Muscle of leg (tissue), 11 donors: Measurements from ENCODE around the gene GRIN2A. TPM values are rescaled to one million over a fixed set of nuclear protein-coding genes. Genes with fewer than 3 reads are reported as not detected.
A peak's percentile ranks its signal among the peaks of the same experiment; 100 is the strongest.

Experiments used
- DNase-seq: peaks from one replicate; pipeline ENCODE4 v3.0.0; 2013
- H3K27ac ChIP-seq: one replicate; pipeline ENCODE4 v1.5.1; 2013; ENCODE audit warnings: mild to moderate bottlenecking, low read length, control low read depth
- H3K27me3 ChIP-seq: one replicate; pipeline ENCODE4 v1.6.1; 2013; ENCODE audit warnings: low read length; ENCODE audit not compliant: control insufficient read depth, insufficient read depth
- H3K36me3 ChIP-seq: one replicate; pipeline ENCODE4 v1.6.1; 2013; ENCODE audit warnings: low read length; ENCODE audit not compliant: control insufficient read depth, insufficient read depth
- H3K4me1 ChIP-seq: one replicate; pipeline ENCODE4 v1.6.1; 2013; ENCODE audit warnings: low read length; ENCODE audit not compliant: control insufficient read depth, insufficient read depth
- H3K4me3 ChIP-seq: one replicate; pipeline ENCODE4 v1.5.1; 2013; ENCODE audit warnings: low read length, control low read depth
- H3K9me3 ChIP-seq: replicated peaks from 2 replicates; pipeline ENCODE4 v1.6.1; 2013; ENCODE audit warnings: low read depth, low read length; ENCODE audit not compliant: control insufficient read depth
- WGBS: methylation state at CpG from one replicate; pipeline ENCODE4 v1.1.5; 2013; ENCODE audit warnings: missing lambda C conversion rate; ENCODE audit not compliant: insufficient coverage; 5-methylcytosine and 5-hydroxymethylcytosine counted together
- polyA plus RNA-seq, 8 donors: library from polyadenylated mRNA; unstranded; fragments of 120-200 nt; gene quantifications; one replicate each; pipeline versions ENCODE4 v1.2.1 to v1.2.3, GENCODE V29; 2013; ENCODE audit warnings: inconsistent platforms in 1 of 8, low replicate concordance in 1 of 8; ENCODE audit not compliant: insufficient read length in 8 of 8, insufficient read depth in 1 of 8
- total RNA-seq: library from RNA; stranded (reverse); fragments of 120-200 nt; gene quantifications from one replicate; pipeline ENCODE4 v1.2.4, GENCODE V29; 2013

GRIN2A gene
- total and polyA plus RNA-seq, 9 donors, result 0.18 to 0.75 (median 0.35) TPM

GRCh38 chr16:9846362-9847099 is 335.7 kb downstream of the GRIN2A start:
- H3K27me3 ChIP-seq, result no peaks in the 10 kb centered on the region
- DNase-seq, result no peak

GRCh38 chr16:9845661-9846361 is 336.4 kb downstream of the GRIN2A start:
- DNase-seq, result no peak
- Histone ChIP-seq H3K27me3 (no peaks in the 10 kb centered on the region), H3K27ac (no peak overlapping the region), H3K4me3 (no peak overlapping the region), H3K36me3 (no peaks in the 10 kb centered on the region), H3K9me3 (no peaks in the 10 kb centered on the region), H3K4me1 (no peaks in the 10 kb centered on the region)
- WGBS, result 74% methylated on average over 3 of the region's 3 CpGs

More at GRCh38 chr16:9846362-9847099, 335.7 kb downstream of the GRIN2A start:
- H3K4me1 ChIP-seq, result no peaks in the 10 kb centered on the region
- H3K27ac ChIP-seq, result no peak overlapping the region
- H3K4me3 ChIP-seq, result no peak overlapping the region
- no peaks in the 10 kb centered on the region for H3K9me3 ChIP-seq
- WGBS, result 100% methylated on average over 1 of the region's 2 CpGs
- H3K36me3 ChIP-seq, result no peaks in the 10 kb centered on the region

GRCh38 chr16:9844361-9844760 is 337.9 kb downstream of the GRIN2A start:
- Histone ChIP-seq H3K9me3 (no peaks in the 10 kb centered on the region), H3K27ac (no peak overlapping the region), H3K36me3 (no peaks in the 10 kb centered on the region), H3K4me1 (no peaks in the 10 kb centered on the region), H3K4me3 (no peak overlapping the region), H3K27me3 (no peaks in the 10 kb centered on the region)
- no peak for DNase-seq
- 77% methylated on average over 5 of the region's 6 CpGs for WGBS

GRCh38 chr16:9843424-9844018 is 338.7 kb downstream of the GRIN2A start:
- Histone ChIP-seq H3K27ac (no peak overlapping the region), H3K9me3 (no peaks in the 10 kb centered on the region), H3K27me3 (no peaks in the 10 kb centered on the region), H3K36me3 (no peaks in the 10 kb centered on the region), H3K4me1 (no peaks in the 10 kb centered on the region), H3K4me3 (no peak overlapping the region)
- WGBS, result 73% methylated on average over 3 of the region's 3 CpGs
- no peak for DNase-seq

- Histone ChIP-seq H3K9me3 (no peaks in the 10 kb centered on the region), H3K27me3 (no peaks in the 10 kb centered on the region), H3K27ac (no peak overlapping the region), H3K36me3 (no peaks in the 10 kb centered on the region), H3K4me1 (no peaks in the 10 kb centered on the region), H3K4me3 (no peak overlapping the region)
- no peak for DNase-seq
- WGBS, result 66% methylated on average over 2 of the region's 4 CpGs
Measured at GRCh38 chr16:9840761-9841665, 341.2 kb downstream of the GRIN2A start.

- H3K9me3 ChIP-seq, result no peaks in the 10 kb centered on the region
- no CpG with 5 or more reads among the region's 2 CpGs for WGBS
- H3K4me1 ChIP-seq, result no peaks in the 10 kb centered on the region
- no peaks in the 10 kb centered on the region for H3K36me3 ChIP-seq
- no peak overlapping the region for H3K27ac ChIP-seq
- no peaks in the 10 kb centered on the region for H3K27me3 ChIP-seq
- DNase-seq, result no peak
- H3K4me3 ChIP-seq, result no peak overlapping the region
Measured at GRCh38 chr16:9837481-9837880, 344.7 kb downstream of the GRIN2A start.

GRCh38 chr16:9836118-9836736 is 346.0 kb downstream of the GRIN2A start:
- peak; percentile 68 for DNase-seq

GRCh38 chr16:9827062-9827752 is 355.0 kb downstream of the GRIN2A start:
- no peak for DNase-seq
- Histone ChIP-seq H3K36me3 (no peaks in the 10 kb centered on the region), H3K27me3 (peaks cover 2% of the 10 kb centered on the region), H3K4me1 (peaks cover 2% of the 10 kb centered on the region), H3K9me3 (no peaks in the 10 kb centered on the region), H3K4me3 (no peak overlapping the region), H3K27ac (no peak overlapping the region)
- WGBS, result 27% methylated on average over 7 of the region's 9 CpGs

More at GRCh38 chr16:9836118-9836736, 346.0 kb downstream of the GRIN2A start:
- H3K36me3 ChIP-seq, result no peaks in the 10 kb centered on the region
- WGBS, result no CpG with 5 or more reads among the region's 9 CpGs
- no peak overlapping the region for H3K27ac ChIP-seq
- no peaks in the 10 kb centered on the region for H3K27me3 ChIP-seq
- peaks cover 2% of the 10 kb centered on the region for H3K4me1 ChIP-seq
- H3K4me3 ChIP-seq, result no peak overlapping the region
- H3K9me3 ChIP-seq, result no peaks in the 10 kb centered on the region

- Histone ChIP-seq H3K9me3 (no peaks in the 10 kb centered on the region), H3K4me3 (no peak overlapping the region), H3K27ac (no peak overlapping the region), H3K27me3 (peaks cover 2% of the 10 kb centered on the region), H3K4me1 (peaks cover 2% of the 10 kb centered on the region), H3K36me3 (no peaks in the 10 kb centered on the region)
- DNase-seq, result no peak
- 20% methylated on average over 1 of the region's 2 CpGs for WGBS
Measured at GRCh38 chr16:9826656-9827055, 355.6 kb downstream of the GRIN2A start.
